Measurements from ENCODE around the gene GPRASP3. TPM values are rescaled to one million over a fixed set of nuclear protein-coding genes. Genes with fewer than 3 reads are reported as not detected.
"Not testable (repeated sequence)": the region's sequence is repeated elsewhere in the genome, so short reads cannot be mapped to it uniquely, and the experiment has no call there.

GPRASP3 gene
- total RNA-seq, 2 experiments from 2014 or later: 2.0 to 2.2 TPM

DNA sequence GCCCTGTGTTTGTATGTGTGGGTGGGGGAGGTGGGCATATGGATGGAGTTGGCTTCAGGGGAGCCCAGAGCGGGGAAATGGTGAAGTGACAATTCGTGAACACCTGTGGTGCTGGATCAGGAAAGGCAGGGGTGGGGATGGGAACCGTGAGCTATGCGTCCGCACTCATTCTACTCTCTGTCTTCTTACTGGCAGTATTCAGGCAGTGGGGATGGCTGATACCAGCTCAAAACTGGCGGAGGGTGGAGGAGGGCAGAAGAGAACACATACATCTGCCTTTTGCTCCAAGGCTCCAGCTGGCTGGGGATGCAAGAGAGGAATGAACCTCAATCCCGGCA lies 595 bp downstream of the GPRASP3 start:
- H3K4me1 Mint-ChIP-seq; DNase-seq; POLR2A ChIA-PET; H3K36me3 Mint-ChIP-seq; H3K9me3 Mint-ChIP-seq; ATAC-seq (ENCODE audit: low read depth); H3K27me3 Mint-ChIP-seq: not testable (repeated sequence)
- peak overlapping the region; percentile 86 for H3K4me3 Mint-ChIP-seq
- H3K27ac Mint-ChIP-seq: peak overlapping the region; percentile 86

DNA sequence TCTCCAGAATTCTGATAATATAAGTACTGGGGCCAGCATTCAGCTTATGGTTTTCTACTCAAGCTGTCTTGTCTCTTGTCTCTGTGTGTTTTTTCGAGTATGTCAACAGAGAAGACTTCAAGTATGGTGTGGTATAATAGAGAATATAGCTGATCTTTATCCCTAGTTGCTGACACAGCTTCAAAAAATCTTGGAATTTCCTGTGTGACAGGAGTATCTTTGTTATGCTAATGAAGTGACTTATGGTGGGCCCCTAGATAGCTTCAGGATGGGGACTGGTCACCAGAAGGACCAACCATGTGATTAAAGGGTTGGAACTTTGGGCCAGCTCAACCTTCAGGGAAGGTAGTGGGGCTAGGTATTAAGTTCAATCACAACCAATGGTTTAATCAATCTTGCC lies 2.9 kb downstream of the GPRASP3 start:
- Mint-ChIP-seq H3K36me3 (no peaks in the 10 kb centered on the region), H3K4me1 (peaks cover 5% of the 10 kb centered on the region), H3K27ac (no peak overlapping the region), H3K4me3 (no peak overlapping the region), H3K9me3 (no peaks in the 10 kb centered on the region), H3K27me3 (no peaks in the 10 kb centered on the region)
- ATAC-seq (ENCODE audit: low read depth): no peak
- no peak for DNase-seq
- POLR2A ChIA-PET: no interaction called here

GRCh38 chrX:102727761-102728160 lies 7.2 kb downstream of the GPRASP3 start:
- POLR2A ChIA-PET: no interaction called here

GRCh38 chrX:102728646-102729045 lies 8.1 kb downstream of the GPRASP3 start:
- DNase-seq: no peak
- POLR2A ChIA-PET: no interaction called here

More at GRCh38 chrX:102727761-102728160, 7.2 kb downstream of the GPRASP3 start:
- Mint-ChIP-seq H3K27me3 (no peaks in the 10 kb centered on the region), H3K9me3 (no peaks in the 10 kb centered on the region), H3K4me1 (no peaks in the 10 kb centered on the region), H3K36me3 (no peaks in the 10 kb centered on the region), H3K4me3 (no peak overlapping the region), H3K27ac (no peak overlapping the region)
- ATAC-seq (ENCODE audit: low read depth) (no peak), DNase-seq (no peak)

DNA sequence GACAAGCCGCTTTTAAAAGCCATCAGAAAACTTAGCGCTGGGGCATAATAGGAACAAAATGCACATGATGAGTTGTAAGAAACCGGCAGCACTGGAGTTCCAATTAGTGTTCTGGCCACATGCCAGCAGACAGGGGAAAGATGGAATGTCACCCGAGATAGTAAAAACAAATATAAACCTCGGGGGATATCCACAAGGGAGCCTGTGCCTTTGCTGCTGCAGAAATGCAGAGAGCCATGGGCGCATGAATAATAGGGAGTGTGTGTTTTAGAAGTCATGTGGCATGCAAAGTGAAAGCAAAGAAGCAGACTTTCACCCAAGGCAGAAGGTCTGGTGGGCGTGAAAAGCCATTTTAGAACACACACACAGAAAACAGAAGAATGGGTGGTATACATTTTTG lies 19.1 kb downstream of the GPRASP3 start:
- no peak overlapping the region for H3K4me3 Mint-ChIP-seq
- H3K9me3 Mint-ChIP-seq: no peaks in the 10 kb centered on the region
- POLR2A ChIA-PET: no interaction called here
- H3K4me1 Mint-ChIP-seq: no peaks in the 10 kb centered on the region
- H3K27ac Mint-ChIP-seq: no peak overlapping the region
- H3K36me3 Mint-ChIP-seq: no peaks in the 10 kb centered on the region
- ATAC-seq (ENCODE audit: low read depth) (no peak), DNase-seq (no peak)
- H3K27me3 Mint-ChIP-seq: no peaks in the 10 kb centered on the region

More at GRCh38 chrX:102728646-102729045, 8.1 kb downstream of the GPRASP3 start:
- Mint-ChIP-seq H3K9me3 (no peaks in the 10 kb centered on the region), H3K27me3 (no peaks in the 10 kb centered on the region), H3K4me1 (no peaks in the 10 kb centered on the region), H3K36me3 (no peaks in the 10 kb centered on the region), H3K27ac (no peak overlapping the region), H3K4me3 (no peak overlapping the region)
- no peak for ATAC-seq (ENCODE audit: low read depth)

DNA sequence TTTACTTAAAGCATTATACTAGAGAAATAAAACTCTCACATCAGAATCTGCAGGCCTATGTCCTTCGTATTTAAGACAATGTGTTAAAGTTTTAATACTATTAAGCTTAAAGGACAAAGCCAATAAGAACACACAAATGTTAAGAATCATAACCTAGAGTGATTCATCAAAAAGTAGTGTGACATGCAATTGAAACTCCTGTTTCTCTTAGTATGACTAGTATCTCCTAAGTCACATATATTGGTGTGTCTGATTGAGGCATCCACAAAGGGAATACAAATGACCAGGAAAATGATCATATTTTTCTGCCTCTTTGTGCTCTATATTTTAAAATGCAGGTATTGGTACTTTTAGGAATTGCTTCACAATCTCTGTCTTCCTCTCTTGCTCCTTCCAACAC lies 23.8 kb downstream of the GPRASP3 start:
- H3K4me3 Mint-ChIP-seq: no peak overlapping the region

DNA sequence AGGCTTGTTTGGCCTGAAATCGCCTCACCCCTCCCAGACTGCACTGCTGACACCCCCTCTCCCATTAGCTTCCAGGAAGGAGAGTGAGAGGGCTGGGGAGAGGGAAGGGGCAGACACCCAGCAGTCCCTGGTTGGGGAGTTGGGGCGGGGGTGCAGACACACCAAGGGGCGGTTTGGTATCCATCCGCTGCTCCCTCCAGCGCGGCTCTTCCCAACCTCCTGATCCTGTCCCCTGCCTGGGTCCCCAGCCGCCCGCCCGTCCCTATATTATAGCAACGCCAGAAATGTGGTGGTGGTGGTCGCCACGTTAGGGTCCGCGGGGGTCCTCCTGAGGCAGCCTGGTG lies 24.9 kb downstream of the GPRASP3 start:
- Mint-ChIP-seq H3K36me3 (no peaks in the 10 kb centered on the region), H3K27me3 (no peaks in the 10 kb centered on the region), H3K4me1 (peaks cover 1% of the 10 kb centered on the region), H3K9me3 (no peaks in the 10 kb centered on the region), H3K27ac (no peak overlapping the region), H3K4me3 (peak overlapping the region; percentile 44)
- DNase-seq: no peak
- ATAC-seq (ENCODE audit: low read depth): no peak
- POLR2A ChIA-PET: no interaction called here

More for the DNA sequence above, 23.8 kb downstream of the GPRASP3 start:
- DNase-seq: no peak
- POLR2A ChIA-PET: no interaction called here
- Mint-ChIP-seq H3K27me3 (no peaks in the 10 kb centered on the region), H3K9me3 (no peaks in the 10 kb centered on the region), H3K27ac (no peak overlapping the region), H3K36me3 (no peaks in the 10 kb centered on the region), H3K4me1 (peaks cover 1% of the 10 kb centered on the region)
- ATAC-seq (ENCODE audit: low read depth): no peak

GRCh38 chrX:102745857-102746584 lies 25.5 kb downstream of the GPRASP3 start:
- H3K27me3 Mint-ChIP-seq: no peaks in the 10 kb centered on the region
- ATAC-seq (ENCODE audit: low read depth) (peak; percentile 71), DNase-seq (peak; percentile 48)
- H3K9me3 Mint-ChIP-seq: no peaks in the 10 kb centered on the region
- H3K4me3 Mint-ChIP-seq: peak overlapping the region; percentile 79
- H3K4me1 Mint-ChIP-seq: peaks cover 1% of the 10 kb centered on the region
- H3K27ac Mint-ChIP-seq: peak overlapping the region; percentile 46
- POLR2A ChIA-PET: no interaction called here
- H3K36me3 Mint-ChIP-seq: no peaks in the 10 kb centered on the region

GRCh38 chrX:102765217-102765616 lies 44.7 kb downstream of the GPRASP3 start:
- no peak overlapping the region for H3K4me3 Mint-ChIP-seq
- no peak for ATAC-seq (ENCODE audit: low read depth)

GRCh38 chrX:102765809-102766208 lies 45.3 kb downstream of the GPRASP3 start:
- H3K4me1 Mint-ChIP-seq: peaks cover 4% of the 10 kb centered on the region
- no peaks in the 10 kb centered on the region for H3K9me3 Mint-ChIP-seq
- H3K27me3 Mint-ChIP-seq: no peaks in the 10 kb centered on the region
- no peak overlapping the region for H3K4me3 Mint-ChIP-seq
- no peak overlapping the region for H3K27ac Mint-ChIP-seq
- no peaks in the 10 kb centered on the region for H3K36me3 Mint-ChIP-seq
- DNase-seq (no peak), ATAC-seq (ENCODE audit: low read depth) (no peak)
- POLR2A ChIA-PET: no interaction called here

More at GRCh38 chrX:102765217-102765616, 44.7 kb downstream of the GPRASP3 start:
- no peak for DNase-seq
- Mint-ChIP-seq H3K36me3 (no peaks in the 10 kb centered on the region), H3K27me3 (no peaks in the 10 kb centered on the region), H3K27ac (no peak overlapping the region), H3K9me3 (no peaks in the 10 kb centered on the region), H3K4me1 (peaks cover 4% of the 10 kb centered on the region)
- POLR2A ChIA-PET: no interaction called here

GRCh38 chrX:102767287-102767686 lies 46.7 kb downstream of the GPRASP3 start:
- H3K4me1 Mint-ChIP-seq: peaks cover 7% of the 10 kb centered on the region
- H3K4me3 Mint-ChIP-seq: no peak overlapping the region
- H3K27me3 Mint-ChIP-seq: no peaks in the 10 kb centered on the region
- no peak for ATAC-seq (ENCODE audit: low read depth)
- no peak overlapping the region for H3K27ac Mint-ChIP-seq
- no peak for DNase-seq
- no peaks in the 10 kb centered on the region for H3K9me3 Mint-ChIP-seq
- POLR2A ChIA-PET: no interaction called here
- H3K36me3 Mint-ChIP-seq: no peaks in the 10 kb centered on the region

DNA sequence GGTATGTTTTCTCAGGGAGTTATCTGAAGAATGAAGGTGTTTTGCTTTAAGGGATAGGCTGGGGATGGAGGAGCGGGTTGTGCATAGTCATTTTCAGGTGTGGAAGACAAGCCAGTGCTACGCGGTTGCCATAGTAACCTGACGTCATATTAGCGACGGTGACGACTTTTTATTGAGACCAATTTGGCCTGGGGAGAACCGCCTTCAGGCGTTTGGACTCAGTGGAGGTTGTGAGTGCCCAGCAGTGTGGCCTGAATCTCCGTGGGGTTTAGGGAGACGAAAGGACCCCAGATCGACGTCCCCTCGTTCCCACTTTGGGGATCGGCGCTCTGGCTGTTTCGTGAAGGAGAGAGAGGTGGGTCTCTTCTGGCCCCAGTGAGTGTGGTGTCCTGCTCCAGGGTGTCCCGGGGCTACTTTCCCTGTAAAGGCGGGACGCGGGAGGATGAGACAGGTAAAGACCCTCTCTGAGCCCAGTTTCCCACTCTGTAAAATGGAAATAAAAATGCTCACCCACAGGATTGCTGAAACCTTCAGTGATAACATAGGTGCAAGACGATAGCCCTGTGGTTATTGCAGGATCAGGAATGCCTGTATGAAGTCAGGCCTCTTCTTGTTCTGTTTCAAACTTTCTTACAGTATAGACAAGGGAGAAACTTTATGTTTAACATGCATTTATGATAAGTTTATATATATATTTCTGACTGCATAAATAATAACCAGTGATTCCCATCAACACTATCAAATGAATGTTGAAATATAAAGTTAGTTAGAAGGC lies 48.6 kb downstream of the GPRASP3 start:
- Mint-ChIP-seq H3K9me3 (no peaks in the 10 kb centered on the region), H3K4me3 (peak overlapping the region; percentile 98), H3K27me3 (no peaks in the 10 kb centered on the region), H3K36me3 (peaks cover 3% of the 10 kb centered on the region), H3K4me1 (peaks cover 7% of the 10 kb centered on the region), H3K27ac (peak overlapping the region; percentile 99)
- POLR2A ChIA-PET: interaction anchor here (0.6 kb wide), 1 partner anchor 1735 kb away, joined by 3 read pairs; no protein-coding TSS in a partner anchor
- ATAC-seq (ENCODE audit: low read depth) (peak; percentile 85), DNase-seq (peak; percentile 62)

Data from activated naive CD8-positive, alpha-beta T cell treated with anti-CD3 and anti-CD28 coated beads, Interleukin-2, amount 10 ng/mL, durations not matched to agents 7 days and 5 days (primary cell).